Activated gamma-delta T cell treated with Interleukin-2 at 50 U/mL for 16 hours (primary cell): ENCODE results near the gene TARS1.
"Not testable (repeated sequence)": the region's sequence is repeated elsewhere in the genome, so short reads cannot be mapped to it uniquely, and the experiment has no call there.

Source experiments
- DNase-seq: peaks from one replicate; pipeline ENCODE4 v3.0.0-alpha.2; 2020

The TARS1 gene

GRCh38 chr5:33490071-33490665 lies 49.4 kb downstream of the TARS1 start:
- no peak for DNase-seq

GRCh38 chr5:33491941-33492340 lies 51.2 kb downstream of the TARS1 start:
- DNase-seq: no peak

- no peak for DNase-seq
Measured at GRCh38 chr5:33494466-33494865, 53.7 kb downstream of the TARS1 start.

GRCh38 chr5:33501260-33501659 lies 60.5 kb downstream of the TARS1 start:
- DNase-seq: no peak

- DNase-seq: no peak
Measured at GRCh38 chr5:33501899-33502298, 61.1 kb downstream of the TARS1 start.

- DNase-seq: no peak
Measured at GRCh38 chr5:33504570-33504969, 63.8 kb downstream of the TARS1 start.

GRCh38 chr5:33507426-33507825 lies 66.7 kb downstream of the TARS1 start:
- DNase-seq: no peak

- no peak for DNase-seq
Measured at GRCh38 chr5:33509036-33509435, 68.3 kb downstream of the TARS1 start.

GRCh38 chr5:33513462-33514185 lies 72.9 kb downstream of the TARS1 start:
- DNase-seq: no peak

- not testable (repeated sequence) for DNase-seq
Measured at GRCh38 chr5:33515366-33515765, 74.6 kb downstream of the TARS1 start.

- DNase-seq: no peak
Measured at GRCh38 chr5:33516421-33516820, 75.7 kb downstream of the TARS1 start.
